ENCODE data around the gene CLEC4F. TPM values are rescaled to one million over a fixed set of nuclear protein-coding genes. Genes with fewer than 3 reads are reported as not detected.

The CLEC4F gene
- total and polyA plus RNA-seq, 2 of the 4 experiments (the other 2 are of a cell fraction), result not detected

- no peaks in the 10 kb centered on the region for H3K79me1 ChIP-seq (ENCODE audit: low read depth in 1 of 2, low read length in 2 of 2)
- ChIA-PET POLR2A (ENCODE audit: unreplicated experiment) (no interaction called here), CTCF (no interaction called here)
- no peaks in the 10 kb centered on the region for H3K4me1 ChIP-seq (ENCODE audit: control insufficient read depth, insufficient read depth, low read length)
- no peak overlapping the region for H3K4me2 ChIP-seq (ENCODE audit: low read depth, low read length)
- TF ChIP-seq USF2 (IDR thresholded peaks at IDR 0.05; ENCODE audit: low read depth, low read length), result no peak
- TF ChIP-seq MXI1 (IDR thresholded peaks at IDR 0.05; ENCODE audit: borderline replicate concordance, low read depth, low read length), result no peak
- no peak for TF ChIP-seq ELK1 (IDR thresholded peaks at IDR 0.05; ENCODE audit: borderline replicate concordance, low read depth, low read length)
- no peak for TF ChIP-seq NFE2L2 (IDR thresholded peaks at IDR 0.05; ENCODE audit: low read depth, low read length)
- TF ChIP-seq MAFK (IDR thresholded peaks at IDR 0.05; ENCODE audit: low read depth, low read length), result no peak
- TF ChIP-seq RFX5 (IDR thresholded peaks at IDR 0.05; ENCODE audit: low read depth, low read length), result no peak
- no peak for TF ChIP-seq CEBPB (IDR thresholded peaks at IDR 0.05; ENCODE audit: low read depth, low read length)
- TF ChIP-seq RAD21 (IDR thresholded peaks at IDR 0.05; ENCODE audit: low read length), result no peak
- TF ChIP-seq FOS (IDR thresholded peaks at IDR 0.05; ENCODE audit: low read depth, low read length), result no peak
- no peak for TF ChIP-seq BHLHE40 (IDR thresholded peaks at IDR 0.05; ENCODE audit: low read depth, low read length)
- TF ChIP-seq SMC3 (IDR thresholded peaks at IDR 0.05; ENCODE audit: low read depth, low read length), result no peak
- no peak for TF ChIP-seq CHD1 (IDR thresholded peaks at IDR 0.05; ENCODE audit: low read depth, low read length)
- TF ChIP-seq POLR2A (IDR thresholded peaks at IDR 0.05; ENCODE audit: low read depth, low read length), result no peak
- TF ChIP-seq CTCF (conservative IDR thresholded peaks at IDR 0.05; ENCODE audit: low read depth, low read length), result no peak
- no peak for TF ChIP-seq RCOR1 (IDR thresholded peaks at IDR 0.05; ENCODE audit: insufficient replicate concordance, low read length)
- no peak for TF ChIP-seq MAZ (IDR thresholded peaks at IDR 0.05; ENCODE audit: borderline replicate concordance, low read depth, low read length)
- no peaks in the 10 kb centered on the region for H4K20me1 ChIP-seq (ENCODE audit: insufficient read depth, low read length)
- no peak overlapping the region for H2AK5ac ChIP-seq (ENCODE audit: low read depth, low read length)
- in situ Hi-C loops (cut with MboI; ENCODE audit: low sequenced_read_pairs) (no loop called here), dilution Hi-C loops (cut with HindIII; ENCODE audit: low sequenced_read_pairs, unreplicated experiment) (no loop called here), intact Hi-C loops (cut with micrococcal nuclease) (no loop called here)
- no peak overlapping the region for H3K18ac ChIP-seq (ENCODE audit: low read depth, low read length)
- H2AK9ac ChIP-seq (replicated peaks; ENCODE audit: low read depth, low read length, poor library complexity), result no peak overlapping the region
- H3K27ac ChIP-seq (ENCODE audit: insufficient read depth, low read length), result no peak overlapping the region
- no peak overlapping the region for H3K14ac ChIP-seq (replicated peaks; ENCODE audit: low read depth, low read length)
- no peaks in the 10 kb centered on the region for H3K9me3 ChIP-seq (ENCODE audit: control insufficient read depth, insufficient read depth, low read length)
- H3K9ac ChIP-seq (ENCODE audit: low read depth, low read length), result no peak overlapping the region
- DNase-seq, result no peak
- no peak overlapping the region for H2BK15ac ChIP-seq (ENCODE audit: low read depth, low read length)
- no CpG with 5 or more reads among the region's 1 CpG for WGBS, 2 experiments (ENCODE audit: extremely low coverage in 2 of 2, insufficient read length in 1 of 2)
- no peak overlapping the region for H3K4me3 ChIP-seq (ENCODE audit: insufficient read depth, low read depth, low read length)
- H4K91ac ChIP-seq (ENCODE audit: insufficient read depth, low read depth, low read length), result no peak overlapping the region
- H3K4ac ChIP-seq (ENCODE audit: low read depth, low read length), result no peak overlapping the region
- H3K36me3 ChIP-seq (ENCODE audit: control insufficient read depth, insufficient read depth, low read length), result no peaks in the 10 kb centered on the region
- H2AFZ ChIP-seq (replicated peaks; ENCODE audit: low read length, poor library complexity), result no peak overlapping the region
- no peak overlapping the region for H3K56ac ChIP-seq (ENCODE audit: extremely low read depth, insufficient read depth, low read length)
- BruUV-seq (replicated peaks), result no TSS peak
- no peak overlapping the region for H4K5ac ChIP-seq (ENCODE audit: low read depth, low read length)
- H2BK20ac ChIP-seq (ENCODE audit: low read depth, low read length), result no peak overlapping the region
- H3K9me1 ChIP-seq (ENCODE audit: insufficient read depth, low read length), result no peaks in the 10 kb centered on the region
- ATAC-seq (ENCODE audit: low read depth), result no peak
- H4K8ac ChIP-seq (ENCODE audit: low read depth in 2 of 2, low read length in 2 of 2), result no peak overlapping the region
- H2BK5ac ChIP-seq (ENCODE audit: low read depth, low read length, poor library complexity, severe bottlenecking), result no peak overlapping the region
- H2BK120ac ChIP-seq (ENCODE audit: low read depth, low read length), result no peak overlapping the region
- H3K27me3 ChIP-seq (ENCODE audit: control insufficient read depth, insufficient read depth, low read length), result peaks cover 2% of the 10 kb centered on the region; the same call in 1 of the 2 replicates
- H3K23ac ChIP-seq (ENCODE audit: low read depth, low read length), result no peak overlapping the region
These were observed 61.0 kb downstream of the CLEC4F start for GRCh38 chr2:70759446-70759845.
